Activated naive CD8-positive, alpha-beta T cell treated with anti-CD3 and anti-CD28 coated beads for 36 hours (primary cell): ENCODE data around the gene CPT1C. TPM values are rescaled to one million over a fixed set of nuclear protein-coding genes. Genes with fewer than 3 reads are reported as not detected.
A peak's percentile ranks its signal among the peaks of the same experiment; 100 is the strongest.

Source experiments
- DNase-seq: peaks from one replicate; pipeline ENCODE4 v3.0.0; 2021
- H3K27ac Mint-ChIP-seq: one replicate; pipeline ENCODE4 v1.8.0; 2022; ENCODE audit warnings: mild to moderate bottlenecking, moderate library complexity, mixed read lengths
- H3K27me3 Mint-ChIP-seq: one replicate; pipeline ENCODE4 v1.8.0; 2022; ENCODE audit warnings: mild to moderate bottlenecking, mixed read lengths
- H3K36me3 Mint-ChIP-seq: one replicate; pipeline ENCODE4 v1.8.0; 2021; ENCODE audit warnings: mild to moderate bottlenecking, mixed read lengths
- H3K4me1 Mint-ChIP-seq: one replicate; pipeline ENCODE4 v1.8.0; 2021; ENCODE audit warnings: mixed read lengths
- H3K4me3 Mint-ChIP-seq: one replicate; pipeline ENCODE4 v1.8.0; 2022; ENCODE audit warnings: mild to moderate bottlenecking, moderate library complexity, mixed read lengths
- H3K9me3 Mint-ChIP-seq: one replicate; pipeline ENCODE4 v1.8.0; 2022; ENCODE audit warnings: mixed read lengths
- total RNA-seq, 2 experiments: library from RNA; stranded (reverse); gene quantifications; one replicate each; pipeline ENCODE4 v1.2.3, GENCODE V29; 2021

CPT1C gene
- total RNA-seq, 2 experiments from 2014 or later = 0.89 to 1.1 TPM

- no peak overlapping the region for H3K4me3 Mint-ChIP-seq
- no peak for DNase-seq
- no peak overlapping the region for H3K27ac Mint-ChIP-seq
- H3K9me3 Mint-ChIP-seq = no peaks in the 10 kb centered on the region
- H3K27me3 Mint-ChIP-seq = no peaks in the 10 kb centered on the region
- H3K4me1 Mint-ChIP-seq = peaks cover 29% of the 10 kb centered on the region
- peaks cover 49% of the 10 kb centered on the region for H3K36me3 Mint-ChIP-seq
Measured at GRCh38 chr19:49684983-49685553, 5.8 kb upstream of the CPT1C start.

DNA sequence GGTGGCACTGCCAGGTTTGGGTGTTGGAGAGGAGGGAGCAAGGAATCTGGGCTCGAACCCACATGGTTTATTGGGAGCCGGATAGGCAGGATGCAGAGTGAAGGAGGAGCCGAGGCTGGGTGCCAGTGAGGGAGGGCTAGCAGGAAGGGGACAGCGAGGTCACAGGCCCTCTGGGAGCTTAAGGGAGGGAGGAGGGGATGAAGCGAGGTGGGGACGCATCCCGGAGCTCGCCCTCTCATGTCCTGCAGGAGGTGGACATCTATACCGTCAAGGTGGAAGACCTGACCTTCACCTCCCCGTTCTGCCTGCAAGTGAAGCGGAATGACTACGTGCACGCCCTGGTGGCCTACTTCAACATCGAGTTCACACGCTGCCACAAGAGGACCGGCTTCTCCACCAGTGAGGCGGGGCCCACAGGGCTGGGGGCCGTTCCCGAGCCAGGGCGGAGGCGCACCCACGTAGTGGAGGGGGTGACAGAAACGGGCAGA, 5.0 kb upstream of the CPT1C start:
- Mint-ChIP-seq H3K4me1 (peaks cover 32% of the 10 kb centered on the region), H3K36me3 (peaks cover 51% of the 10 kb centered on the region), H3K9me3 (no peaks in the 10 kb centered on the region), H3K27me3 (peaks cover 7% of the 10 kb centered on the region), H3K4me3 (peak overlapping the region; percentile 30), H3K27ac (no peak overlapping the region)
- DNase-seq = no peak

DNA sequence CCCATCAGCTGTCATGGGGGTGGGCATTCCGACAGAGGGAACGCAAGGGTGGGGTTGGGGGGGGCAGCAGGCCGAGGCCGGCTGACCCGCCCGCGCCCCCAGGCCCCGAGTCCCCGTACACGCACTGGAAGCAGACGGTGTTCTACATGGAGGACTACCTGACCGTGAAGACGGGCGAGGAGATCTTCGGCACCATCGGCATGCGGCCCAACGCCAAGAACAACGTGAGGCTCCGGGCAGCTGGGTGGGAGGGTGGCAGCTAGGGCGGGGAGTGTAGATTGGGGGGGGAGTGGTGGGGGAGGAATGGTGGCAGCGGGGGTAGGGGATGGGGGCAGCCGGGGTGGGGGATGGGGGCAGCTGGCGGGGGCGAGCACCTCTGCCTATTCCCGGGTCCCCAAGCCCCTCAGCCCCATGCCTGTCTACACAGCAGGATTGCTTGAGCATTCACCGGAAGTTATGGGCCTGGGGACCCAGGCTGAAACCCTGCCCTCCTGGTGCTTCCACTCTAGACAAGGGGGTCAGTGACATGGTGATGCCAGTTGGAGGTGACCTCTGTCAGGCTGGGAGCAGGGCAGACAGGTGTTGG, 4.3 kb upstream of the CPT1C start:
- no peak for DNase-seq
- Mint-ChIP-seq H3K36me3 (peaks cover 49% of the 10 kb centered on the region), H3K4me1 (peaks cover 33% of the 10 kb centered on the region), H3K4me3 (no peak overlapping the region), H3K27me3 (peaks cover 14% of the 10 kb centered on the region), H3K9me3 (no peaks in the 10 kb centered on the region), H3K27ac (peak overlapping the region; percentile 34)

- Mint-ChIP-seq H3K9me3 (no peaks in the 10 kb centered on the region), H3K27me3 (peaks cover 20% of the 10 kb centered on the region), H3K27ac (peak overlapping the region; percentile 34), H3K4me1 (peaks cover 33% of the 10 kb centered on the region), H3K4me3 (no peak overlapping the region), H3K36me3 (peaks cover 45% of the 10 kb centered on the region)
- DNase-seq = no peak
Measured at GRCh38 chr19:49687150-49687549, 3.8 kb upstream of the CPT1C start.

- Mint-ChIP-seq H3K4me3 (no peak overlapping the region), H3K27ac (no peak overlapping the region), H3K9me3 (no peaks in the 10 kb centered on the region), H3K4me1 (peaks cover 36% of the 10 kb centered on the region), H3K27me3 (peaks cover 23% of the 10 kb centered on the region), H3K36me3 (peaks cover 42% of the 10 kb centered on the region)
- DNase-seq = no peak
Measured at GRCh38 chr19:49687566-49688316, 3.2 kb upstream of the CPT1C start.

DNA sequence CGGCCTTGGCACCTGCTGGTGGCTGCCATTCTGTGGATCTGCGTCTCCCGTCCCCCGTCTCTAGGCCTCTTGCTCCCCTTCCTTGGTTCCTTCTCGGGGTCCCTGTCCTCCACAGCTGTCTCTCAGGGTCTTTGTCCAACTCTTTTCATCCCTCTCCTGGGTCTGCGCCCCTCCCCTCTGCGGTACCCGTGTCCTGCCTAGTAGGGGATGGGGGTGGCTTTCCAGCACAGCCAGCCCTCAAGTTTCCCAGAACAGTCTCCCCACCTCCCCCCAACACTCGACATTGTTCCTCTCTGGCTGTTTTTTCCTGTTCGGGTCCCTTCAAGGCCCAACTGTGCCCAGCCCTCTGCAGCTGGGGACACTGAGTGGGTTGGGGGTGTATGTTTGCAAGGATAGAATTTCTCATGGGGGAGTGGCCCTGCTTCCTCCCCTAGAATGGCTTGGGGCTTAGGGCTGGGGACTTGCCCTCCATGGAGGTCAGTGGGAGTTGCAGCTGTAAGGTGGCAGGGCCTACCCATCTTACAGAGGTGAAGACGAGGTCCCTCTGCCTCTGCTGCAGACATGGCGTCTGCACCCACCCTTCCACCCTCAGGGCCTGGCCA, 2.3 kb upstream of the CPT1C start:
- Mint-ChIP-seq H3K9me3 (no peaks in the 10 kb centered on the region), H3K36me3 (peaks cover 37% of the 10 kb centered on the region), H3K27ac (no peak overlapping the region), H3K27me3 (peaks cover 26% of the 10 kb centered on the region), H3K4me1 (peaks cover 36% of the 10 kb centered on the region), H3K4me3 (no peak overlapping the region)
- no peak for DNase-seq

GRCh38 chr19:49689133-49690078, 1.5 kb upstream of the CPT1C start, which contains the start of gene ADM5:
ADM5 (plus strand) TSS chr19:49689594; CDS start chr19:49689838, 244 bp downstream.
- peaks cover 30% of the 10 kb centered on the region for H3K36me3 Mint-ChIP-seq
- peak within 1 kb of the TSS; percentile 74 for H3K4me3 Mint-ChIP-seq
- peak within 1 kb of the TSS; percentile 77 for H3K27ac Mint-ChIP-seq
- no peaks in the 10 kb centered on the region for H3K9me3 Mint-ChIP-seq
- peak; percentile 54 for DNase-seq
- peaks cover 26% of the 10 kb centered on the region for H3K27me3 Mint-ChIP-seq
- H3K4me1 Mint-ChIP-seq = peaks cover 36% of the 10 kb centered on the region

GRCh38 chr19:49690079-49690655, 749 bp upstream of the CPT1C start:
- no peak for DNase-seq
- H3K4me3 Mint-ChIP-seq = peak overlapping the region; percentile 74
- H3K36me3 Mint-ChIP-seq = peaks cover 30% of the 10 kb centered on the region
- H3K27ac Mint-ChIP-seq = peak overlapping the region; percentile 77
- peaks cover 36% of the 10 kb centered on the region for H3K4me1 Mint-ChIP-seq
- H3K9me3 Mint-ChIP-seq = no peaks in the 10 kb centered on the region
- peaks cover 26% of the 10 kb centered on the region for H3K27me3 Mint-ChIP-seq

DNA sequence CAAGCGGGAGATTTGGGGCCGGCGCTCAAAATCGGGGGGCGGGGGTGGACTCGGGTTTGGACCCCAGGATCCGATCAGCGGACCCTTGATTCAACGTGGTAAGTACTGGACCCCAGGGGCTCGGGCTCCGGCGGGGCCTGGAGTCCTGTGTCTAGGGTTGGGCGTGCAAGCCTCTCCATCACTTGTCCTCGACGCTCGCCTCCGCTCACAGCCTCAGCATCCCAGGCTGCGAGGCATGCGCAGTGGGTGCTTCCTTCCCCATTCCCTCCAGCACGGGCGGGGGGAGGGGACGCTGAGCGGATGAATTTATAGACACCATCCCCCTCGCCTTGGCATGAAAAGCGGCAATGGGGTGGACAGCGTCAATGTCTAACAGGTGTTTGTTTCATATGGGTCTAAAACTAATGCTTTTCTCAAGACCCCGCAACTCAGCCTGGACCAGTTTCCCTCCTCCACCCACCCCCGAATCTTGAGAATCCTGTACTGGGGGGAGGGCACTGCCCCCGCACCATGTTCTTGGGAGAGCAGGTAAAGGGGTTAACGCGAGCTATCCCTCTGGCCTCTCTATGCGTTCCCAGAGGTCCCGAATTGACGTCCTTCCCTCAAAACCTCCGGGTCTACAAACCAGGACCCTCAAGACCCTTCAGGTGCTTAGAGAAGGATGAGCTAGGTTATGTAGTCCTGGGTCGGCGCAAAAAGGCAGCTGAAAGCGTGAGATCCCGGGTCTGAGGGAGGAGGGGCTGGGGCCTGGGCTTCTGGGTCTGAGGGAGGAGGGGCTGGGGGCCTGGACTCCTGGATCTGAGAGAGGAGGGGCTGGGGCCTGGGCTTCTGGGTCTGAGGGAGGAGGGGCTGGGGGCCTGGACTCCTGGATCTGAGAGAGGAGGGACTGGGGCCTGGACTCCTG, 579 bp downstream of the CPT1C start:
- Mint-ChIP-seq H3K4me3 (peak overlapping the region; percentile 74), H3K27ac (peak overlapping the region; percentile 52), H3K9me3 (no peaks in the 10 kb centered on the region), H3K4me1 (peaks cover 33% of the 10 kb centered on the region), H3K36me3 (peaks cover 24% of the 10 kb centered on the region), H3K27me3 (peaks cover 26% of the 10 kb centered on the region)
- no peak for DNase-seq

DNA sequence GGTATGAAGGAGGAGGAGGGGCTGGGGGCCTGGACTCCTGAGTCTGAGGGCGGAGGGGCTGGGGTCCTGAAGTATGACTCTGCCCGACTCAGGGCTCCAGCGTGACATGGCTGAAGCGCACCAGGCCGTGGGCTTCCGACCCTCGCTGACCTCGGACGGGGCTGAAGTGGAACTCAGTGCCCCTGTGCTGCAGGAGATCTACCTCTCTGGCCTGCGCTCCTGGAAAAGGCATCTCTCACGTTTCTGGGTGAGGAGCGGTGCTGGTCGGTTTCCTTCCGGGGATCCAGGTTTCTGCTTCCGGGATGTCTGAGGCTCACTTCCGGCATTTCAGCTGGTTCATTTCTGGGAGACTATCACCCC, 1.2 kb downstream of the CPT1C start:
- Mint-ChIP-seq H3K27ac (no peak overlapping the region), H3K27me3 (peaks cover 26% of the 10 kb centered on the region), H3K4me1 (peaks cover 30% of the 10 kb centered on the region), H3K36me3 (peaks cover 21% of the 10 kb centered on the region), H3K9me3 (no peaks in the 10 kb centered on the region), H3K4me3 (no peak overlapping the region)
- DNase-seq = no peak

- H3K4me3 Mint-ChIP-seq = no peak overlapping the region
- peaks cover 22% of the 10 kb centered on the region for H3K27me3 Mint-ChIP-seq
- H3K36me3 Mint-ChIP-seq = no peaks in the 10 kb centered on the region
- no peak overlapping the region for H3K27ac Mint-ChIP-seq
- DNase-seq = no peak
- H3K9me3 Mint-ChIP-seq = no peaks in the 10 kb centered on the region
- H3K4me1 Mint-ChIP-seq = peaks cover 4% of the 10 kb centered on the region
Measured at GRCh38 chr19:49696115-49696514, 5.2 kb downstream of the CPT1C start.

GRCh38 chr19:49696865-49697264, 5.9 kb downstream of the CPT1C start:
- peaks cover 15% of the 10 kb centered on the region for H3K27me3 Mint-ChIP-seq
- DNase-seq = no peak
- H3K27ac Mint-ChIP-seq = no peak overlapping the region
- no peaks in the 10 kb centered on the region for H3K36me3 Mint-ChIP-seq
- H3K9me3 Mint-ChIP-seq = no peaks in the 10 kb centered on the region
- no peak overlapping the region for H3K4me3 Mint-ChIP-seq
- H3K4me1 Mint-ChIP-seq = peaks cover 2% of the 10 kb centered on the region

- Mint-ChIP-seq H3K4me1 (no peaks in the 10 kb centered on the region), H3K27me3 (peaks cover 14% of the 10 kb centered on the region), H3K27ac (no peak overlapping the region), H3K36me3 (no peaks in the 10 kb centered on the region), H3K9me3 (no peaks in the 10 kb centered on the region), H3K4me3 (no peak overlapping the region)
- DNase-seq = no peak
Measured at GRCh38 chr19:49699364-49699763, 8.4 kb downstream of the CPT1C start.
